Measurements from ENCODE around the gene ALDH1A1.
"Not testable (repeated sequence)": the region's sequence is repeated elsewhere in the genome, so short reads cannot be mapped to it uniquely, and the experiment has no call there.

The ALDH1A1 gene

GRCh38 chr9:72943844-72944462 lies 8.9 kb downstream of the ALDH1A1 start:
- Histone ChIP-seq H3K79me2 (ENCODE audit: low read length) (no peaks in the 10 kb centered on the region), H3K36me3 (replicated peaks; ENCODE audit: insufficient read depth, low read length) (no peaks in the 10 kb centered on the region), H3F3A (ENCODE audit: insufficient read depth, low read length) (no peaks in the 10 kb centered on the region), H3K27me3 (replicated peaks; ENCODE audit: insufficient read depth, low read length) (no peaks in the 10 kb centered on the region), H4K20me1 (ENCODE audit: insufficient read depth, low read length) (no peaks in the 10 kb centered on the region), H3K9me3 (replicated peaks; ENCODE audit: insufficient read depth, low read length) (no peaks in the 10 kb centered on the region), H2AFZ (ENCODE audit: low read length) (no peak overlapping the region), H3K9ac (ENCODE audit: low read length) (no peak overlapping the region), H3K4me3 (ENCODE audit: low read length) (no peak overlapping the region), H3K27ac (ENCODE audit: low read length) (no peak overlapping the region), H3K9me2 (replicated peaks; ENCODE audit: insufficient read depth, low read length) (no peaks in the 10 kb centered on the region), H3K4me2 (ENCODE audit: low read depth, low read length) (no peak overlapping the region), H3K4me1 (ENCODE audit: low read length) (no peaks in the 10 kb centered on the region)
- TF ChIP-seq EZH2phosphoT487 (IDR thresholded peaks at IDR 0.05; ENCODE audit: low read length) (no peak), EZH2 (optimal IDR thresholded peaks at IDR 0.05; ENCODE audit: low read depth, low read length) (no peak), CTCF (IDR thresholded peaks at IDR 0.05; ENCODE audit: low read length) (no peak)
- DNase-seq = no peak

- Histone ChIP-seq H3K27ac (ENCODE audit: low read length) (no peak overlapping the region), H2AFZ (ENCODE audit: low read length) (no peak overlapping the region), H3K9me3 (replicated peaks; ENCODE audit: insufficient read depth, low read length) (no peaks in the 10 kb centered on the region), H3K27me3 (replicated peaks; ENCODE audit: insufficient read depth, low read length) (no peaks in the 10 kb centered on the region), H3K9ac (ENCODE audit: low read length) (no peak overlapping the region), H3K4me1 (ENCODE audit: low read length) (no peaks in the 10 kb centered on the region), H3K4me3 (ENCODE audit: low read length) (no peak overlapping the region), H3K36me3 (replicated peaks; ENCODE audit: insufficient read depth, low read length) (no peaks in the 10 kb centered on the region), H3K4me2 (ENCODE audit: low read depth, low read length) (no peak overlapping the region), H3K9me2 (replicated peaks; ENCODE audit: insufficient read depth, low read length) (no peaks in the 10 kb centered on the region), H4K20me1 (ENCODE audit: insufficient read depth, low read length) (no peaks in the 10 kb centered on the region), H3K79me2 (ENCODE audit: low read length) (no peaks in the 10 kb centered on the region), H3F3A (ENCODE audit: insufficient read depth, low read length) (no peaks in the 10 kb centered on the region)
- no peak for TF ChIP-seq EZH2 (optimal IDR thresholded peaks at IDR 0.05; ENCODE audit: low read depth, low read length)
- TF ChIP-seq CTCF (IDR thresholded peaks at IDR 0.05; ENCODE audit: low read length) = no peak
- TF ChIP-seq EZH2phosphoT487 (IDR thresholded peaks at IDR 0.05; ENCODE audit: low read length) = no peak
- DNase-seq = no peak
Measured at GRCh38 chr9:72942451-72942850, 10.4 kb downstream of the ALDH1A1 start.

- not testable (repeated sequence) for H3K9me2 ChIP-seq (replicated peaks; ENCODE audit: insufficient read depth, low read length); H3K4me3 ChIP-seq (ENCODE audit: low read length); H3K4me2 ChIP-seq (ENCODE audit: low read depth, low read length); H2AFZ ChIP-seq (ENCODE audit: low read length); H3K27ac ChIP-seq (ENCODE audit: low read length); H3K4me1 ChIP-seq (ENCODE audit: low read length); DNase-seq; H3K9me3 ChIP-seq (replicated peaks; ENCODE audit: insufficient read depth, low read length); H4K20me1 ChIP-seq (ENCODE audit: insufficient read depth, low read length); H3K9ac ChIP-seq (ENCODE audit: low read length); H3K36me3 ChIP-seq (replicated peaks; ENCODE audit: insufficient read depth, low read length); H3F3A ChIP-seq (ENCODE audit: insufficient read depth, low read length); H3K27me3 ChIP-seq (replicated peaks; ENCODE audit: insufficient read depth, low read length); H3K79me2 ChIP-seq (ENCODE audit: low read length)
Measured at GRCh38 chr9:72939581-72939980, 13.3 kb downstream of the ALDH1A1 start.

GRCh38 chr9:72937545-72937944 lies 15.3 kb downstream of the ALDH1A1 start:
- Histone ChIP-seq H2AFZ (ENCODE audit: low read length) (no peak overlapping the region), H3F3A (ENCODE audit: insufficient read depth, low read length) (no peaks in the 10 kb centered on the region), H3K79me2 (ENCODE audit: low read length) (no peaks in the 10 kb centered on the region), H4K20me1 (ENCODE audit: insufficient read depth, low read length) (no peaks in the 10 kb centered on the region), H3K36me3 (replicated peaks; ENCODE audit: insufficient read depth, low read length) (no peaks in the 10 kb centered on the region), H3K4me3 (ENCODE audit: low read length) (no peak overlapping the region), H3K9me3 (replicated peaks; ENCODE audit: insufficient read depth, low read length) (no peaks in the 10 kb centered on the region), H3K4me2 (ENCODE audit: low read depth, low read length) (no peak overlapping the region), H3K27ac (ENCODE audit: low read length) (no peak overlapping the region), H3K9ac (ENCODE audit: low read length) (no peak overlapping the region), H3K27me3 (replicated peaks; ENCODE audit: insufficient read depth, low read length) (no peaks in the 10 kb centered on the region), H3K9me2 (replicated peaks; ENCODE audit: insufficient read depth, low read length) (no peaks in the 10 kb centered on the region), H3K4me1 (ENCODE audit: low read length) (no peaks in the 10 kb centered on the region)
- no peak for TF ChIP-seq EZH2phosphoT487 (IDR thresholded peaks at IDR 0.05; ENCODE audit: low read length)
- no peak for TF ChIP-seq EZH2 (optimal IDR thresholded peaks at IDR 0.05; ENCODE audit: low read depth, low read length)
- no peak for TF ChIP-seq CTCF (IDR thresholded peaks at IDR 0.05; ENCODE audit: low read length)
- no peak for DNase-seq
